H9 (cell line): ENCODE measurements around the gene BACE1-AS. TPM values are rescaled to one million over a fixed set of nuclear protein-coding genes. Genes with fewer than 3 reads are reported as not detected.

Source experiments
- DNase-seq: peaks from one replicate; pipeline ENCODE4 v3.0.0-alpha.2; 2017
- H2AFZ ChIP-seq: one replicate; pipeline ENCODE4 v1.6.1; 2013; ENCODE audit warnings: mild to moderate bottlenecking, low read length, control low read depth, moderate library complexity
- H2AK5ac ChIP-seq: 2 replicates; pipeline ENCODE4 v1.6.1; 2013; ENCODE audit warnings: low read length, control low read depth, mixed read lengths; ENCODE audit not compliant: insufficient read length
- H2BK120ac ChIP-seq: one replicate; pipeline ENCODE4 v1.6.1; 2013; ENCODE audit warnings: low read depth, mild to moderate bottlenecking, low read length, control low read depth, inconsistent platforms; ENCODE audit not compliant: poor library complexity, severe bottlenecking
- H2BK12ac ChIP-seq: 2 replicates; pipeline ENCODE4 v1.6.1; 2013; ENCODE audit warnings: low read length, control low read depth, mixed read lengths, low read depth; ENCODE audit not compliant: insufficient read length
- H2BK15ac ChIP-seq: 2 replicates; pipeline ENCODE4 v1.6.1; 2013; ENCODE audit warnings: low read depth, low read length, control low read depth
- H2BK20ac ChIP-seq: one replicate; pipeline ENCODE4 v1.6.1; 2013; ENCODE audit warnings: low read depth, mild to moderate bottlenecking, low read length, control low read depth, inconsistent platforms; ENCODE audit not compliant: poor library complexity, severe bottlenecking
- H2BK5ac ChIP-seq: 2 replicates; pipeline ENCODE4 v1.6.1; 2013; ENCODE audit warnings: low read length, control low read depth, mixed read lengths; ENCODE audit not compliant: insufficient read length
- H3K14ac ChIP-seq: 2 replicates; pipeline ENCODE4 v1.6.1; 2013; ENCODE audit warnings: low read length, control low read depth; ENCODE audit not compliant: insufficient read depth
- H3K18ac ChIP-seq: 2 replicates; pipeline ENCODE4 v1.6.1; 2013; ENCODE audit warnings: low read depth, mild to moderate bottlenecking, mixed read lengths, low read length, control low read depth; ENCODE audit not compliant: insufficient read length
- H3K23ac ChIP-seq: 2 replicates; pipeline ENCODE4 v1.6.1; 2013; ENCODE audit warnings: low read length, control low read depth, mixed read lengths, low read depth; ENCODE audit not compliant: insufficient read length
- H3K23me2 ChIP-seq: 2 replicates; pipeline ENCODE4 v1.6.1; 2013; ENCODE audit warnings: low read depth, mild to moderate bottlenecking, mixed read lengths, low read length, control low read depth; ENCODE audit not compliant: insufficient read length, poor library complexity, severe bottlenecking
- H3K27ac ChIP-seq: 2 replicates; pipeline ENCODE4 v1.5.1; 2013; ENCODE audit warnings: low read length, control low read depth, mixed read lengths, low read depth; ENCODE audit not compliant: insufficient read length
- H3K27me3 ChIP-seq: 2 replicates; pipeline ENCODE4 v1.6.1; 2013; ENCODE audit warnings: low read length, control low read depth, inconsistent platforms; ENCODE audit not compliant: insufficient read depth
- H3K4ac ChIP-seq: 2 replicates; pipeline ENCODE4 v1.6.1; 2013; ENCODE audit warnings: low read depth, mild to moderate bottlenecking, control low read depth, inconsistent platforms, low read length, moderate library complexity
- H3K4me1 ChIP-seq: 2 replicates; pipeline ENCODE4 v1.6.1; 2013; ENCODE audit warnings: low read length, control low read depth, inconsistent platforms; ENCODE audit not compliant: insufficient read depth
- H3K4me2 ChIP-seq: 2 replicates; pipeline ENCODE4 v1.6.1; 2013; ENCODE audit warnings: low read length, control low read depth, mixed read lengths; ENCODE audit not compliant: insufficient read length, insufficient read depth
- H3K56ac ChIP-seq: 2 replicates; pipeline ENCODE4 v1.6.1; 2013; ENCODE audit warnings: low read depth, mild to moderate bottlenecking, mixed read lengths, low read length, control low read depth; ENCODE audit not compliant: insufficient read length
- H3K79me1 ChIP-seq: 2 replicates; pipeline ENCODE4 v1.6.1; 2013; ENCODE audit warnings: low read depth, mild to moderate bottlenecking, moderate library complexity, low read length, control low read depth, inconsistent platforms; ENCODE audit not compliant: insufficient read depth, poor library complexity, severe bottlenecking
- H3K79me2 ChIP-seq: 2 replicates; pipeline ENCODE4 v1.6.1; 2013; ENCODE audit warnings: low read length, control low read depth, inconsistent platforms; ENCODE audit not compliant: insufficient read depth
- H3K9ac ChIP-seq: 2 replicates; pipeline ENCODE4 v1.6.1; 2013; ENCODE audit warnings: low read length, control low read depth, mixed read lengths; ENCODE audit not compliant: insufficient read length; ENCODE audit errors: extremely low read depth
- H3K9me3 ChIP-seq: one replicate; pipeline ENCODE4 v1.6.1; 2013; ENCODE audit warnings: low read depth, low read length, inconsistent platforms; ENCODE audit not compliant: control insufficient read depth
- H3T11ph ChIP-seq: one replicate; pipeline ENCODE4 v1.6.1; 2013; ENCODE audit warnings: mild to moderate bottlenecking, low read length, control low read depth, inconsistent platforms
- H4K20me1 ChIP-seq: one replicate; pipeline ENCODE4 v1.6.1; 2013; ENCODE audit not compliant: control insufficient read depth, insufficient read length, insufficient read depth
- H4K5ac ChIP-seq: 2 replicates; pipeline ENCODE4 v1.6.1; 2013; ENCODE audit warnings: low read depth, mild to moderate bottlenecking, mixed read lengths, low read length, control low read depth; ENCODE audit not compliant: insufficient read length
- H4K8ac ChIP-seq: replicated peaks from 2 replicates; pipeline ENCODE4 v1.6.1; 2013; ENCODE audit warnings: low read length, control low read depth, mixed read lengths, low read depth; ENCODE audit not compliant: insufficient read length
- H4K91ac ChIP-seq: 2 replicates; pipeline ENCODE4 v1.6.1; 2013; ENCODE audit warnings: low read depth, mild to moderate bottlenecking, moderate library complexity, mixed read lengths, low read length, control low read depth; ENCODE audit not compliant: insufficient read length
- H3K27ac Mint-ChIP-seq, 3 experiments: 2 replicates in 2 of 3; 3 replicates in 1 of 3; pipeline ENCODE4 v1.8.0; 2020 to 2021; ENCODE audit warnings: mixed read lengths in 3 of 3, mild to moderate bottlenecking in 1 of 3, moderate library complexity in 1 of 3
- H3K27me3 Mint-ChIP-seq: 2 replicates; pipeline ENCODE4 v1.8.0; 2021; ENCODE audit warnings: low read depth, mild to moderate bottlenecking, moderate library complexity, mixed read lengths
- H3K36me3 Mint-ChIP-seq, 3 experiments: 2 replicates in 2 of 3; 3 replicates in 1 of 3; pipeline ENCODE4 v1.8.0; 2020 to 2021; ENCODE audit warnings: low read depth in 3 of 3, mixed read lengths in 3 of 3; ENCODE audit not compliant: insufficient read depth in 1 of 3
- H3K4me1 Mint-ChIP-seq, 2 experiments: 2 replicates each; pipeline ENCODE4 v1.8.0; 2020; ENCODE audit warnings: mixed read lengths in 2 of 2
- H3K4me3 Mint-ChIP-seq, 2 experiments: 2 replicates in 1 of 2; 3 replicates in 1 of 2; pipeline ENCODE4 v1.8.0; 2020 to 2021; ENCODE audit warnings: mild to moderate bottlenecking in 2 of 2, mixed read lengths in 2 of 2, moderate library complexity in 1 of 2
- H3K9me3 Mint-ChIP-seq, 2 experiments: 2 replicates in 1 of 2; 3 replicates in 1 of 2; pipeline ENCODE4 v1.8.0; 2020; ENCODE audit warnings: mild to moderate bottlenecking in 2 of 2, mixed read lengths in 2 of 2, moderate library complexity in 1 of 2
- CTCF ChIP-seq: fragments of 200-600 bp; sonication (generic); conservative IDR thresholded peaks from 3 replicates; pipeline ENCODE4 v1.8.0; 2021; ENCODE audit warnings: antibody characterized with exemption, mild to moderate bottlenecking
- WGBS: extraction: QIAGEN DNeasy Blood & Tissue Kit; methylation state at CpG from one replicate; pipeline ENCODE4 v1.1.7; 2013; ENCODE audit warnings: missing lambda C conversion rate, low lambda C conversion rate, mixed read lengths; ENCODE audit not compliant: insufficient read length; ENCODE audit errors: extremely low coverage; 5-methylcytosine and 5-hydroxymethylcytosine counted together
- total RNA-seq: library from RNA; stranded (reverse); gene quantifications from 2 replicates; pipeline ENCODE4 v1.2.1, GENCODE V29; 2021

BACE1-AS gene
- total RNA-seq, 1 experiment from 2014 or later = 9.9 TPM

GRCh38 chr11:117316197-117316961 lies 25.2 kb downstream of the BACE1-AS start, which contains the start of gene BACE1:
Gene BACE1 (minus strand): TSS chr11:117316256. CDS start chr11:117315795, 461 bp downstream.
- Histone ChIP-seq H3K79me2 (no peaks in the 10 kb centered on the region), H4K91ac (no peak within 1 kb of the TSS), H3K9me3 (no peaks in the 10 kb centered on the region), H3K56ac (no peak within 1 kb of the TSS), H4K8ac (no peak within 1 kb of the TSS), H2AK5ac (no peak within 1 kb of the TSS), H3K4me1 (no peaks in the 10 kb centered on the region), H4K20me1 (no peaks in the 10 kb centered on the region), H3K18ac (no peak within 1 kb of the TSS), H3K4ac (no peak within 1 kb of the TSS), H3T11ph (no peak within 1 kb of the TSS), H2BK20ac (no peak within 1 kb of the TSS), H2BK5ac (no peak within 1 kb of the TSS), H4K5ac (no peak within 1 kb of the TSS), H3K27me3 (no peaks in the 10 kb centered on the region), H3K23ac (no peak within 1 kb of the TSS), H3K79me1 (no peaks in the 10 kb centered on the region), H2BK12ac (no peak within 1 kb of the TSS), H3K14ac (no peak within 1 kb of the TSS), H3K9ac (peak within 1 kb of the TSS; percentile 23), H3K23me2 (peaks cover 10% of the 10 kb centered on the region), H2BK120ac (no peak within 1 kb of the TSS), H3K27ac (no peak within 1 kb of the TSS), H2AFZ (peak within 1 kb of the TSS; percentile 86), H2BK15ac (no peak within 1 kb of the TSS), H3K4me2 (peak within 1 kb of the TSS; percentile 69)
- Mint-ChIP-seq H3K36me3 (no peaks in the 10 kb centered on the region), H3K27me3 (peaks cover 7% of the 10 kb centered on the region), H3K4me3 (peak within 1 kb of the TSS; percentile 65 to 79), H3K4me1 (peaks cover 13 to 15% of the 10 kb centered on the region in 2 experiments), H3K27ac (no peak within 1 kb of the TSS), H3K9me3 (no peaks in the 10 kb centered on the region)
- peak; percentile 92 for DNase-seq
- no CpG with 5 or more reads among the region's 29 CpGs for WGBS
- TF ChIP-seq CTCF = peak; percentile 58
